Body of pancreas (tissue), 4 donors: ENCODE measurements around the gene MVB12B. TPM values are rescaled to one million over a fixed set of nuclear protein-coding genes. Genes with fewer than 3 reads are reported as not detected.
A peak's percentile ranks its signal among the peaks of the same experiment; 100 is the strongest.

Experiments used
- ATAC-seq: fragments of 150-250 bp; one replicate; pipeline ENCODE4 v1.9.1; 2016
- DNase-seq, 4 donors: peaks; one replicate each; pipeline ENCODE4 v3.0.0-alpha.2; 2019
- H3K27ac ChIP-seq, 4 donors: fragments of 200-600 bp; sonication (generic); 1 replicate in 3 of 4; 2 replicates in 1 of 4; pipeline versions ENCODE4 v1.5.1 to v1.6.1; 2016 to 2019; ENCODE audit warnings: mild to moderate bottlenecking in 1 of 4, mixed read lengths in 1 of 4, moderate library complexity in 1 of 4
- H3K27me3 ChIP-seq, 2 donors: fragments of 200-600 bp; sonication (generic); one replicate each; pipeline ENCODE4 v1.6.0; 2016; ENCODE audit warnings: mild to moderate bottlenecking in 1 of 2
- H3K36me3 ChIP-seq, 2 donors: fragments of 200-600 bp; sonication (generic); replicated peaks in 1 of 2; 2 replicates each; pipeline ENCODE4 v1.5.1; 2016; ENCODE audit warnings: low read depth in 2 of 2; ENCODE audit not compliant: insufficient read depth in 1 of 2
- H3K4me1 ChIP-seq: fragments of 200-600 bp; sonication (generic); one replicate; pipeline ENCODE4 v1.6.0; 2016
- H3K4me3 ChIP-seq, 2 donors: fragments of 200-600 bp; sonication (generic); 1 replicate in 1 of 2; 2 replicates in 1 of 2; pipeline ENCODE4 v1.5.1; 2016 to 2019
- H3K9me3 ChIP-seq, 3 donors: fragments of 200-600 bp; sonication (generic); 1 replicate in 2 of 3; 2 replicates in 1 of 3; pipeline ENCODE4 v1.5.1; 2016
- CTCF ChIP-seq, 7 experiments: fragments of 450-650 bp in 4 of 7; fragments of 200-600 bp in 3 of 7; sonication (generic) in 3 of 7; IDR thresholded peaks; one replicate each; pipeline ENCODE4 v1.5.1; 2016 to 2019; ENCODE audit warnings: antibody characterized with exemption in 7 of 7
- POLR2A ChIP-seq, 3 donors: fragments of 450-650 bp; IDR thresholded peaks; one replicate each; pipeline ENCODE4 v1.6.1; 2016; ENCODE audit warnings: antibody characterized with exemption in 3 of 3, mild to moderate bottlenecking in 2 of 3
- WGBS, 2 donors: methylation state at CpG; one replicate each; pipeline ENCODE4 v1.1.5; 2017; 5-methylcytosine and 5-hydroxymethylcytosine counted together
- intact Hi-C: fragments of 100-400 bp; cut with DNase I; formaldehyde crosslinking; loops from one replicate; pipeline ENCODE4 v1.15.1; 2023
- total RNA-seq, 2 donors: library from RNA; depleted of rRNA; stranded (reverse); fragments of >200 nt; gene quantifications; one replicate each; pipeline ENCODE4 v1.1.0, GENCODE V29; 2016

Gene MVB12B
- total RNA-seq, 2 donors from 2014 or later = 5.2 to 9.9 TPM

GRCh38 chr9:126462617-126463016 lies 136.0 kb downstream of the MVB12B start:
- Histone ChIP-seq H3K36me3 (no peaks in the 10 kb centered on the region), H3K4me3 (no peak overlapping the region), H3K27ac (no peak overlapping the region), H3K4me1 (no peaks in the 10 kb centered on the region), H3K9me3 (no peaks in the 10 kb centered on the region), H3K27me3 (no peaks in the 10 kb centered on the region)
- DNase-seq (no peak), ATAC-seq (no peak)
- TF ChIP-seq CTCF (IDR thresholded peaks at IDR 0.05) (no peak), POLR2A (IDR thresholded peaks at IDR 0.05) (no peak)
- intact Hi-C loops = no loop called here
- WGBS, 2 donors = 80 to 98% methylated on average over 3 of the region's 3 CpGs

- DNase-seq = no peak
- no peak for ATAC-seq
- intact Hi-C loops = no loop called here
- Histone ChIP-seq H3K4me3 (no peak overlapping the region), H3K27ac (no peak overlapping the region), H3K4me1 (no peaks in the 10 kb centered on the region), H3K9me3 (no peaks in the 10 kb centered on the region), H3K27me3 (no peaks in the 10 kb centered on the region), H3K36me3 (no peaks in the 10 kb centered on the region)
- 86 to 89% methylated on average over 2 of the region's 2 CpGs for WGBS, 2 donors
- TF ChIP-seq POLR2A (IDR thresholded peaks at IDR 0.05) (no peak), CTCF (IDR thresholded peaks at IDR 0.05) (no peak)
Observed at GRCh38 chr9:126463426-126463825, 136.8 kb downstream of the MVB12B start.

DNA sequence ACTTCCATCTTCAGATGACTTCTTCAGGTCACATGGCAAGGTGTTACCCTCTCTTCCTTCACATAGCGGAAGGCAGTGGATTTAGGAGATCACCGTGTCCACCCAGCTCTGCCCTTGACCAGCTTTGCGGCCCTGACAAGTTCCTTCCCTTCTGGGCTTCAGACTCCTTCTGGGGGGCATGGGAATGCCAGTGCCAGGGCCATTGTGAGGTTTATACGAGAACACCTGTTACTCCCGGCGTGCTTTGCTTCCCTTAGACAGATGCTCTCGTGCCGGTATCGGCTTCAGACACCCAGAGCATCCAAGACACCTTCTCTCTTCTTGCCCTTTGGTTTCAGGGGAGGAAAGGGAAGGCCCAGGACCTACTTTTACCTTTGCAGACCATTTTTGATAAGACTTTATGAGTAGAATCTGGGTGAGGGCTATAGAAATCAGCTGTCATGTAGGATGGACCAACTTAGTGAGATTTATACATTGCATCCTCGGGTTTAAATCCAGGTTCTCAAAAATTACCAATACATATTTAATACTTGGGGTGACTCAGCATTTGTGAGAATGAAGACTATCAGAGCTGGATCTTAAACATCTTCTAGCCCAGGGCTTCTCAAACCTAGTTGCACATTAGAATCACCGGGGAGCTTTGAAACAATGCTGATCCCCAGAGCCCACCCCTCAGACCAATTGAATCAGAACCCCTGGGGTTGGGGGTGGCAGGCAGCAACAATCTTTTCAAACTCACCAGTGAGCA lies 138.2 kb downstream of the MVB12B start:
- intact Hi-C loops = no loop called here
- Histone ChIP-seq H3K27ac (no peak overlapping the region), H3K4me3 (no peak overlapping the region), H3K27me3 (no peaks in the 10 kb centered on the region), H3K9me3 (no peaks in the 10 kb centered on the region), H3K36me3 (no peaks in the 10 kb centered on the region), H3K4me1 (no peaks in the 10 kb centered on the region)
- 93 to 96% methylated on average over 11 of the region's 11 CpGs for WGBS, 2 donors
- no peak for TF ChIP-seq POLR2A (IDR thresholded peaks at IDR 0.05)
- no peak for TF ChIP-seq CTCF (IDR thresholded peaks at IDR 0.05)
- DNase-seq = no peak
- ATAC-seq = no peak

- WGBS, 2 donors = 94 to 99% methylated on average over 2 to 6 of the region's 6 CpGs
- Histone ChIP-seq H3K36me3 (no peaks in the 10 kb centered on the region), H3K9me3 (no peaks in the 10 kb centered on the region), H3K27ac (no peak overlapping the region), H3K4me3 (no peak overlapping the region), H3K4me1 (no peaks in the 10 kb centered on the region), H3K27me3 (no peaks in the 10 kb centered on the region)
- TF ChIP-seq POLR2A (IDR thresholded peaks at IDR 0.05) (no peak), CTCF (IDR thresholded peaks at IDR 0.05) (no peak)
- intact Hi-C loops = no loop called here
- DNase-seq (peak in 1 of 4 donors; percentile 2), ATAC-seq (no peak)
Observed at GRCh38 chr9:126465977-126466376, 139.3 kb downstream of the MVB12B start.
